NB4 (cell line): ENCODE measurements around the gene RAB4B.
"Not testable (repeated sequence)": the region's sequence is repeated elsewhere in the genome, so short reads cannot be mapped to it uniquely, and the experiment has no call there.

Source experiments
- DNase-seq: peaks from one replicate; pipeline ENCODE4 v3.0.0; 2010; ENCODE audit warnings: low read depth
- H3K4me3 ChIP-seq: one replicate; pipeline ENCODE4 v1.5.1; 2011; ENCODE audit warnings: mild to moderate bottlenecking, low read depth, low read length, moderate library complexity
- MAX ChIP-seq: IDR thresholded peaks from 2 replicates; pipeline ENCODE4 v1.6.1; 2011; ENCODE audit warnings: low read depth, low read length
- MYC ChIP-seq: IDR thresholded peaks from 2 replicates; pipeline ENCODE4 v1.6.1; 2011; ENCODE audit warnings: low read depth, low read length
- POLR2A ChIP-seq: IDR thresholded peaks from 2 replicates; pipeline ENCODE4 v1.6.1; 2011; ENCODE audit warnings: mild to moderate bottlenecking; ENCODE audit not compliant: insufficient read length; ENCODE audit errors: extremely low read depth
- TF ChIP-seq, protein P1 (sequence below): IDR thresholded peaks from one replicate; pipeline ENCODE4 v1.5.1; 2012; ENCODE audit warnings: low read depth, low read length

The RAB4B gene

GRCh38 chr19:40819479-40820234 lies 41.6 kb downstream of the RAB4B start:
- DNase-seq, result peak; percentile 43
- H3K4me3 ChIP-seq, result not testable (repeated sequence)
- TF ChIP-seq, protein P1, sequence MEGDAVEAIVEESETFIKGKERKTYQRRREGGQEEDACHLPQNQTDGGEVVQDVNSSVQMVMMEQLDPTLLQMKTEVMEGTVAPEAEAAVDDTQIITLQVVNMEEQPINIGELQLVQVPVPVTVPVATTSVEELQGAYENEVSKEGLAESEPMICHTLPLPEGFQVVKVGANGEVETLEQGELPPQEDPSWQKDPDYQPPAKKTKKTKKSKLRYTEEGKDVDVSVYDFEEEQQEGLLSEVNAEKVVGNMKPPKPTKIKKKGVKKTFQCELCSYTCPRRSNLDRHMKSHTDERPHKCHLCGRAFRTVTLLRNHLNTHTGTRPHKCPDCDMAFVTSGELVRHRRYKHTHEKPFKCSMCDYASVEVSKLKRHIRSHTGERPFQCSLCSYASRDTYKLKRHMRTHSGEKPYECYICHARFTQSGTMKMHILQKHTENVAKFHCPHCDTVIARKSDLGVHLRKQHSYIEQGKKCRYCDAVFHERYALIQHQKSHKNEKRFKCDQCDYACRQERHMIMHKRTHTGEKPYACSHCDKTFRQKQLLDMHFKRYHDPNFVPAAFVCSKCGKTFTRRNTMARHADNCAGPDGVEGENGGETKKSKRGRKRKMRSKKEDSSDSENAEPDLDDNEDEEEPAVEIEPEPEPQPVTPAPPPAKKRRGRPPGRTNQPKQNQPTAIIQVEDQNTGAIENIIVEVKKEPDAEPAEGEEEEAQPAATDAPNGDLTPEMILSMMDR, result peak; percentile 40

- TF ChIP-seq, protein P1, result no peak
- no peak for TF ChIP-seq MAX
- TF ChIP-seq POLR2A, result no peak
- TF ChIP-seq MYC, result no peak
- H3K4me3 ChIP-seq, result no peak overlapping the region
- no peak for DNase-seq
Observed at GRCh38 chr19:40822161-40822560, 44.1 kb downstream of the RAB4B start.

- DNase-seq, result peak; percentile 79
- not testable (repeated sequence) for H3K4me3 ChIP-seq
Observed at GRCh38 chr19:40822704-40823553, 44.9 kb downstream of the RAB4B start.

DNA sequence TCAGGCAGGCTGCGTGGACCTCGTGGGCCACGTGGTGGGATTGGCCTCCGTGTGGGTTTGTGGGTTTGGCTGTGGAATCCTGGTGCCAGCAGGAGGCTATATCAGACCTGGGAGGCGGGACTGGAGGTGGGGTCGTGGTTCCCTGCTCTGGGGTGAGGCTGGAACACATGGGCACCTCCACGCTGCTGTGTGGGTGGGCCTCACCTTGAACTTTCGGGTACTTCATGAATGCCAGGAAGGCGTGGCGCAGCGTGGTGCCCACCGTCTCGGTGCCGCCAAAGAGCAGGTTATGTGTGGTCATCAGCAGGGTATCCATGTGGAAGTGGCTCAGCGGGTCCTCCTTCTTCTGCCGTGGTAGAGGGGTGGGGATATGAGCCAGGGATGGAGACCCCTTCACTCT lies 46.9 kb downstream of the RAB4B start:
- H3K4me3 ChIP-seq, DNase-seq: not testable (repeated sequence)

DNA sequence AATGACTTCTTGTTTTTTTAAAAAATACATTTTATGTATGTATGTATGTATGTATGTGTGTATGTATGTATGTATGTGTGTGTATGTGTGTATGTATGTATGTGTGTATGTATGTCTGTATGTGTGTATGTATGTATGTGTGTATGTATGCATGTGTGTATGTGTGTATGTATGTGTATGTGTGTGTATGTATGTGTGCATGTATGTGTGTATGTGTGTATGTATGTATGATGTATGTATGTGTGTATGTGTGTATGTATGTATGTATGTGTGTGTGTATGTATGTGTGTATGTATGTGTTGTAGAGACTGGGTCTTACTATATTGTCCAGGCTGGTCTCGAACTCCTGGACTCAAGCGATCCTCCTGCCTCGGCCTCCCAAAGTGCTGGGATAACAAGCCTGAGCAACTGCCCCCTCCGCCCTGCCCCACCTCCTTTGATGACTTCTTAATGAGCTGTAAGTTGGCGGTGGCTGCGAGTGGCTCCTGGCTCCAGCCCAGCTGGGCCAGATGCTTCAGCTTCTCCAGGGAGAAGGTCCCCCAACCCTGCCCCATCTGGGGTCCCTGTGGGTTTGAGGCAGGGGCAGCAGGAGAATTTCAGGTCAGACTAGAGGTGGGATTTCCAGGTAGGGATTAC lies 47.5 kb downstream of the RAB4B start:
- not testable (repeated sequence) for H3K4me3 ChIP-seq, DNase-seq

DNA sequence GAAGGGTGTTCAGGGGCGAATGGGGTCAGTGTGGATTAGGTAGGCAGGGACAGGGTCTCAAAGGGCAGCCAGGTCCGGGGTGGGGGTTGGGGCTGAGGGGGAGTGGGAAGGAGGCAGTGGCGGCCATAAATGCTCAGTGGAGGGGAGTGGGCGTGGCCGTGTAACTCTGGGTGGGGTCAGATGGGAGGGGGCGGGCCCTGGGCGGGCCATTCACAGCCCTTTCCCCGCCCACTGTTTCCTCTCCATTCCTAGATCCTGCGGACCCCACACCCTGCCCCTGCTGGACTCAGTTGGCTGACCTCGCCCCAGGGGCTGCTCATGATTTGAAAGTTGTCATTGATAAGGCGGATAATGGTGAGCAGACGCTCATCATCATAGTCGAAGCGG lies 48.3 kb downstream of the RAB4B start:
- DNase-seq, H3K4me3 ChIP-seq: not testable (repeated sequence)

GRCh38 chr19:40826699-40827385 lies 48.8 kb downstream of the RAB4B start:
- H3K4me3 ChIP-seq, DNase-seq: not testable (repeated sequence)

- H3K4me3 ChIP-seq, result no peak overlapping the region
- TF ChIP-seq POLR2A (no peak), MAX (no peak), MYC (no peak)
- TF ChIP-seq, protein P1, result no peak
- no peak for DNase-seq
Observed at GRCh38 chr19:40827386-40828247, 49.6 kb downstream of the RAB4B start.
